ENCODE data around the gene SERHL2.
"Not testable (repeated sequence)": the region's sequence is repeated elsewhere in the genome, so short reads cannot be mapped to it uniquely, and the experiment has no call there.

DNA sequence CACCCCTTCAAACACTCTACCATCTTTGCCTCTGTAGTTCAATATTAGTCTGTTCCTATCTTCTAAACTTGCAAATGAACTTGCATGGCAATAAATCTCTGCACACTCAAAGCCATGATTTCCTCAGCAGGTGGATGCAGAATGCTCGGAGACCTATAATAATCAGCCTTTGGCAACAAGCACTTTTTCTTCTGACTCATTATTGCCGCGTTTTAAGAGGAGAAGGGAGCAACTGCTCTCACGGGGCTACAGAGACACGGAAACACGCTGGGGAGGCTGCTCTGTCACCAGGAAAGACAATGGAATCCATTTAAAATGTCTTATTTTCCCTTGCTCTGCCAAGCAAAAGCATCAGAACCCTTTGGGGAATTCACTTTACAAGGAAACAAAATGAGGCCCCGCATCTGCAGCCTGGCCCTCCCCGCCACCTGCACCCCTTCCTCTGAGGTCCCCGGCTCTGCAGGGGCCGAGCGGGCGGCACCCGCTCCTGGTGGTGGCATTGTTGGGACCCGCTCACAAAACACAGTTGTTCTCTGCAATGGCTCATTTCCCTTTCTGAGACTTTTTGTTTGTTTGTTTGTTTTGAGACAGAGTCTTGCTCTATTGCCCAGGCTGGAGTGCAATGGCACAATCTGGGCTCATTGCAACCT is 18.5 kb upstream of the SERHL2 start:
- not testable (repeated sequence) for TF ChIP-seq CTCF (IDR thresholded peaks at IDR 0.05 in 4 of 5, conservative IDR thresholded peaks at IDR 0.05 in 1 of 5); POLR2A (IDR thresholded peaks at IDR 0.05)
